Lung (tissue), 12 donors: Measurements from ENCODE around the gene VARS2. TPM values are rescaled to one million over a fixed set of nuclear protein-coding genes. Genes with fewer than 3 reads are reported as not detected.

Experiments
- ATAC-seq: fragments of 200-7000 bp; cut with Tn5 transposase; one replicate; pipeline ENCODE4 v1.9.1; 2020; ENCODE audit warnings: moderate number of reproducible peaks; ENCODE audit not compliant: insufficient read depth, low FRiP score
- DNase-seq, 3 donors: peaks; one replicate each; pipeline ENCODE4 v3.0.0-alpha.2; 2013 to 2017
- H3K27ac ChIP-seq, 2 donors: one replicate each; pipeline ENCODE4 v1.5.1; 2013; ENCODE audit warnings: mild to moderate bottlenecking in 2 of 2, moderate library complexity in 2 of 2, control low read depth in 1 of 2, inconsistent platforms in 1 of 2, low read depth in 1 of 2, low read length in 1 of 2
- H3K27me3 ChIP-seq, 3 donors: one replicate each; pipeline ENCODE4 v1.5.1; 2013; ENCODE audit warnings: low read length in 2 of 3; ENCODE audit not compliant: control insufficient read depth in 3 of 3, insufficient read depth in 3 of 3
- H3K36me3 ChIP-seq, 4 donors: one replicate each; pipeline ENCODE4 v1.5.1; 2013; ENCODE audit warnings: low read length in 4 of 4, mild to moderate bottlenecking in 1 of 4, moderate library complexity in 1 of 4; ENCODE audit not compliant: control insufficient read depth in 4 of 4, insufficient read depth in 4 of 4
- H3K4me1 ChIP-seq, 5 donors: one replicate each; pipeline ENCODE4 v1.5.1; 2013; ENCODE audit warnings: low read length in 5 of 5, mild to moderate bottlenecking in 2 of 5, moderate library complexity in 1 of 5; ENCODE audit not compliant: control insufficient read depth in 5 of 5, insufficient read depth in 5 of 5
- H3K4me3 ChIP-seq: one replicate; pipeline ENCODE4 v1.5.1; 2013; ENCODE audit warnings: mild to moderate bottlenecking, control low read depth, moderate library complexity
- H3K9ac ChIP-seq, 2 donors: one replicate each; pipeline ENCODE4 v1.5.1; 2013; ENCODE audit warnings: low read length in 2 of 2, control low read depth in 1 of 2; ENCODE audit not compliant: insufficient read depth in 1 of 2
- H3K9me3 ChIP-seq, 4 donors: one replicate each; pipeline ENCODE4 v1.5.1; 2013; ENCODE audit warnings: low read length in 3 of 4, mild to moderate bottlenecking in 1 of 4, moderate library complexity in 1 of 4; ENCODE audit not compliant: control insufficient read depth in 4 of 4, insufficient read depth in 3 of 4
- WGBS, 2 donors: extraction: QIAGEN DNeasy Blood & Tissue Kit; methylation state at CpG; one replicate each; pipeline ENCODE4 v1.1.7; 2013; 5-methylcytosine and 5-hydroxymethylcytosine counted together
- polyA plus RNA-seq, 2 donors: library from polyadenylated mRNA; stranded (reverse); fragments of 200-250 nt; gene quantifications; one replicate each; pipeline ENCODE4 v1.2.1, GENCODE V29; 2013
- total RNA-seq, 2 donors: library from RNA; depleted of rRNA in 1 of 2; stranded (reverse); fragments of >200 nt in 1 of 2; gene quantifications; one replicate each; pipeline ENCODE4 v1.2.1, GENCODE V29; 2014 to 2021
- TF ChIP-seq, protein P1 (sequence below): IDR thresholded peaks from 2 replicates; pipeline ENCODE4 v1.5.1; 2012; ENCODE audit warnings: mild to moderate bottlenecking; ENCODE audit errors: control extremely low read depth, extremely low read depth
- donor health status: control.
- donor health status: control.
- donor health status: Bipolar disorder and iron deficiency.
- donor health status: healthy.
- donor health status: DM: yes; HTN: yes; CAD: no.

Gene VARS2
- total and polyA plus RNA-seq, 4 donors, result 17.4 to 38.4 (median 25.5) TPM

DNA sequence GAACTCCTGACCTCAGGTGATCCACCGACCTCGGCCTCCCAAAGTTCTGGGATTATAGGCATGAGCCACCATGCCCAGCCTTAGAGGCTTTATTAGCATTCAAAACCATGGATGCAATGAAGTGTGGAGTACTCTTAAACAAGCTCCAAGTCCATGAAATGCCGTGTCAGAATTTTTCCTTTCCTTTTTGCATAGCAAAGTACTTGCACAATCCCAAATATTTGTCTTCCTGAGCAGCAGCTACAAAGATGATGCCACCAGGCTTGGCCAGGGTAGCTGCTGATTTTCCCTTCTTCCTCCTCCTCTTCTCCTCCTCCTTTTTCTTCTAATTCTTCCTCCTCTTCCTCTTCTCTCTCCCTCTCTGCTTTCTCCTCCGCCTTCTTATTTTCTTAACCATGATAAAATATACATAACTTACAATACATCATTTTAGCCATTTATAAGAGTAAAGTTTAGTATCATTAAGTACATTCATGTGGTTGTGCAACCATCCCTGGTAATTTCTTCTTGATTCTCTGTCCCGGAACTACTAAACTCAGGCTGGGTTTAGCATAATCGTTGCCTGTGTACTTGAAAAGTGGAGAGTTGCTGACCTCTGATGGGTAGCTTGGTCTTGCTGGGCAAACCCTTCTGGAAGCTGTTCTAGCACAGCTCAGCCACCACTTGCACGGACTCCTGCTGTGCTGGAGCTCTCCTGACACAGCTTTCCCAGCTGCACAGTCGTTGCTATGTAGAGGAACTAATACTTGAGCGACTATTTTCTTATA is 47.1 kb downstream of the VARS2 start:
- ATAC-seq, result peak; percentile 80

DNA sequence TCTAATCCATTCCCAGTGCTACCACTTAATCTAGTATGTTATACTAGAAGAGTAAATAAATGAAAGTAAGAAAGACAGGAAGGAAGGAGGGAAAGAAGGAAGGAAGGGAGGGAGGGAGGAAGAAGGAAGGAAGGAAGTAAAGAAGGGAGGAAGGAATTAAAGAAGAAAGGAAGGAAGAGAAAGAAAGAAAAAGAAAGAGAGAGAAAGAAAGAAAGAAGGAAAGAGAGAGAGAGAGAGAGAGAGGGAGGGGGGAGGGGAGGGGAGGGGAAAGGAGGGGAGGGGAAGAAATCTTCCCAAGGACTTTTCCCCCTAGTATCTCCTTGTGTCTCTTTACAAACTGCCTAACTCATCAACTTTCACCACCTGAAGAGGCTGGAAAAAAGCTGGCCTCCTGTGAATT is 48.7 kb downstream of the VARS2 start:
- ATAC-seq (no peak), DNase-seq (no peak)
- Histone ChIP-seq H3K27ac (no peak overlapping the region), H3K4me3 (no peak overlapping the region), H3K4me1 (no peaks in the 10 kb centered on the region), H3K9ac (no peak overlapping the region), H3K27me3 (peaks cover 0 to 3% (median 2%) of the 10 kb centered on the region in 3 donors), H3K9me3 (peaks cover 0 to 4% (median 0%) of the 10 kb centered on the region in 4 donors), H3K36me3 (no peaks in the 10 kb centered on the region)
- TF ChIP-seq, protein P1, sequence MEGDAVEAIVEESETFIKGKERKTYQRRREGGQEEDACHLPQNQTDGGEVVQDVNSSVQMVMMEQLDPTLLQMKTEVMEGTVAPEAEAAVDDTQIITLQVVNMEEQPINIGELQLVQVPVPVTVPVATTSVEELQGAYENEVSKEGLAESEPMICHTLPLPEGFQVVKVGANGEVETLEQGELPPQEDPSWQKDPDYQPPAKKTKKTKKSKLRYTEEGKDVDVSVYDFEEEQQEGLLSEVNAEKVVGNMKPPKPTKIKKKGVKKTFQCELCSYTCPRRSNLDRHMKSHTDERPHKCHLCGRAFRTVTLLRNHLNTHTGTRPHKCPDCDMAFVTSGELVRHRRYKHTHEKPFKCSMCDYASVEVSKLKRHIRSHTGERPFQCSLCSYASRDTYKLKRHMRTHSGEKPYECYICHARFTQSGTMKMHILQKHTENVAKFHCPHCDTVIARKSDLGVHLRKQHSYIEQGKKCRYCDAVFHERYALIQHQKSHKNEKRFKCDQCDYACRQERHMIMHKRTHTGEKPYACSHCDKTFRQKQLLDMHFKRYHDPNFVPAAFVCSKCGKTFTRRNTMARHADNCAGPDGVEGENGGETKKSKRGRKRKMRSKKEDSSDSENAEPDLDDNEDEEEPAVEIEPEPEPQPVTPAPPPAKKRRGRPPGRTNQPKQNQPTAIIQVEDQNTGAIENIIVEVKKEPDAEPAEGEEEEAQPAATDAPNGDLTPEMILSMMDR, result no peak

More for the DNA sequence above, 47.1 kb downstream of the VARS2 start:
- TF ChIP-seq, protein P1, result no peak
- Histone ChIP-seq H3K27me3 (peaks cover 0 to 3% (median 2%) of the 10 kb centered on the region in 3 donors), H3K36me3 (no peaks in the 10 kb centered on the region), H3K4me1 (peaks cover 0 to 3% (median 0%) of the 10 kb centered on the region in 5 donors), H3K9me3 (peaks cover 0 to 4% (median 0%) of the 10 kb centered on the region in 4 donors), H3K4me3 (no peak overlapping the region), H3K27ac (no peak overlapping the region), H3K9ac (no peak overlapping the region)
- 59 to 72% methylated on average over 9 of the region's 9 CpGs for WGBS, 2 donors
- DNase-seq, result no peak

DNA sequence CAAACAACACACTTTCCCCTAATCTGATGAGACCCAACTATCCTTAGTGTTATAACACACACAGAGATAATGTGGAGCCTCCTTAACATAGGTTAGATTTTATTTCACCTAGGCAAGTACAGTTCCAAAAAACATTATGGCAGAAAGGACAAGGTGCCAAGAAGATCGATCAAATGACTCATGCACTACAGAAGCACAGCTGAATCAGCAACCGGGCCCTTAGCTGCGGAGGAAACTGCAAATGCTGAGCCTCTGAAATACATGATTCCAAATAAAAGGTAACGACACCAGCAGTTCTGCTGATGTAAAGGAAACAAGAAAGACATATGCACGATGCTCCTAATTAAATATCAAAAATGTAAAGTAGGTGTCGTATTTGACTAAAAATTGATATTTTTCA is 49.6 kb downstream of the VARS2 start:
- no peak for DNase-seq
- Histone ChIP-seq H3K9ac (no peak overlapping the region), H3K36me3 (no peaks in the 10 kb centered on the region), H3K27ac (no peak overlapping the region), H3K4me3 (no peak overlapping the region), H3K27me3 (peaks cover 0 to 3% (median 2%) of the 10 kb centered on the region in 3 donors), H3K9me3 (peaks cover 0 to 4% (median 0%) of the 10 kb centered on the region in 4 donors), H3K4me1 (no peaks in the 10 kb centered on the region)
- WGBS, 2 donors, result 79 to 93% methylated on average over 6 of the region's 6 CpGs
- no peak for ATAC-seq
- TF ChIP-seq, protein P1, result no peak
